RPMI8226 (cell line): ENCODE measurements around the gene APBA2.
"Not testable (repeated sequence)": the region's sequence is repeated elsewhere in the genome, so short reads cannot be mapped to it uniquely, and the experiment has no call there.

ENCODE experiments used
- DNase-seq: peaks from one replicate; pipeline ENCODE4 v3.0.0-alpha.2; 2015

Gene APBA2

DNA sequence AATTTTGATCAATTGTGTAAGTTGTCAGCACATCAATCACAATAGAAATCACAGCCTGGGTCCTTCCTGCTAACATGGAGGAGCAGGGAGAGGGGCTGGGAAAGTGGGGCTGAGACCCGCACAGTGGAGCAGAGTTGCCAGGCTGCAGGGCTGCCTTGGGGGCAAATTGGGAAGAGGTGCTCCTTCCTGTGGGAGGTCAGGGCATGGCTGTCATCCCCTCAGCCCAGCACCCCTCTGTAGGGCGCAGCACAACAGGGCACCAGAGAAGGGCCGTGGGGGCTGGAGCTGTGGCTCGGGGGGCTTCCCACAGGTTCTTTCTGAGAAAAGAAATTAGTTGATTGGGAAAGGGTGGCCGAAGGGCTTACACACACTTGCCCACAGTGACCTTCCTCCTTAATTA is 257.5 kb downstream of the APBA2 start:
- DNase-seq, result no peak

DNA sequence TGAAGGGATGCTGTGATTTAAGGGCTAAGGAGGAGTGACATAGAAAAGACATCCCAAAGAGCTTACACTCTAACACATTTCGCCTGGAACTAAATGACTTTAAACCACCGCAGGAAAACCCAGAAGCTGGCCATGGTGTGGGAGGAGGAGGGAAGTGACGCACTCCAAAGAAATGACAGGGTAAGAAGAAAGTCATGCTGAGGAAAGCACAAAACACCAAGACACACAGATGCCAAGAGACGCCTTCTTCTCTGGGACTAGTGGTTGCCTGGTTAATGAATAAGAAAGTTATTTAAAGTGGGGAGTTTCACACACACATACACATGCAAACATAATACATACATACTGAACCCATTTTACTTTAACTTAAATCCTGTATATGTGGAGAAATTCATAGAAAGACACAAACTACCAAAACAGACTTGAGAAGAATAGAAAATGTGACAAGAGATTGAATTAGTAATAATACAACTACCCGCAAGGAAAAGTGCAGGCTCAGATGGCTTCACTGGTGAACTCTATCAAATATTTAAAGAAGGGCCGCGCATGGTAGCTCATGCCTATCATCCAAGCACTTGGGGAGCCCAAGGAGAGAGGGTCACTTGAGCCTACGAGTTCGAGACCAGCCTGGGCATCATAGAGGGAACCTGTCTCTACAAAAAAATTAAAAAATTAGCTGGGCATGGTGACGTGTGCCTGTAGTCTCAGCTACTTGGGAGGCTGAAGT is 258.3 kb downstream of the APBA2 start:
- no peak for DNase-seq

DNA sequence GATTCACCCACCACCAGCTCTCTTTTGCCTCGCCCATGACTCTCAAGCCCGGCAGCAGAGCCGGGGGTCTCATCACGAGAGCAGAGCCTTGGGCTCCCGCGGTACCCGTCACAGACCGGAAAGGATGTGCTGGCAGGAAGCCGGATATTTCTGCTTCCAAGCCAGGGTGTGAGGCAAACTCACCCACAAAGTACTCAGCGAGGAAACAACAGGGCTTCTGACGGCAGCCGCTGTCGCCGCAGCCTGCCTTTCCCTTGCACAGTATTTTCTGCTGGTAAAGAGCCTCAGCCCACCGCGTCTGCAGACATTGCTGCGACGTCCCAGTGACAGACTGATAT is 263.9 kb downstream of the APBA2 start:
- no peak for DNase-seq

DNA sequence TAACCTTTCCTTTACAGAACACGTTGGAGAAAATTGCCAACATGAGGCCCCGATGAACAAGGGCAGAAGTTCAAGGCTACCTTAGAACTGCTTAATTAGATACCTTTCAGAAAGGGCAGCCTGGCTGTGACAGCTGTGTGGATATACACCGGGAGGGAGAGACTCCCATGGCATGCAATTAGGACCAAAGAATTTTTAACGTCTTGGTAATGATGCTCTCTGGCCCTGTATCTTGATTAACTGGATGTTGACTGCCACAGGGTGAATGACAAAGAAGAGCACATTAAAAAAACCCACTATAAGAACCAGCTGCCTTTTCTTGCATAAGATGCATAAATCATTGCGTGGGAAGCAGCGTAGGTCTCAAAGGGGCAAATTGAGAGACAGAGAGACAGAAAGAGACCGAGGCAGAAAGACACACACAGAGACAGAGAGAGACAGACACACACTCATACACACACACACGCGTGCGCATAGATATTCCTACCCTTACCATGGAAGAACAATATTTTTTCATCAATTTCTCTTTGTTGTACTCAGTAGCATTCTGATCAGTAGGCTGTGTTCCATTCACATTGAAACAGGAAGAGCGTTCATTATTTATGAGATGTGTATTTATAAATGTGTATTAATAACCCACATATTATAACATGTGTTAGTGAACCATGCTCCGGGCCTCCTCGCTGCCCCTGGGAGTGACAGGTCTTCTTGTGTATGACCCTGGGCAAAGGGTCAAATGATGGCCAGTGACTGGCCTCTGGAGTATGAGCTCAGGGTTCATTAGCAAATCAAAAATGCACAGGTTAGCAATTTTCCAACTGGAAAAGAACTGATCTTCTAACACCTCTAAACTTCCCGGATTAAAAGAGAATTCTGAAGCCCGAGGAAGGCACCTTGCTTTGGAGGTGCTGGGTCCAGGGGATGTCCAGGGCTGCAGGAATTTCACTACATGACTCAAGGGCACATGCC is 265.0 kb downstream of the APBA2 start:
- DNase-seq, result no peak

DNA sequence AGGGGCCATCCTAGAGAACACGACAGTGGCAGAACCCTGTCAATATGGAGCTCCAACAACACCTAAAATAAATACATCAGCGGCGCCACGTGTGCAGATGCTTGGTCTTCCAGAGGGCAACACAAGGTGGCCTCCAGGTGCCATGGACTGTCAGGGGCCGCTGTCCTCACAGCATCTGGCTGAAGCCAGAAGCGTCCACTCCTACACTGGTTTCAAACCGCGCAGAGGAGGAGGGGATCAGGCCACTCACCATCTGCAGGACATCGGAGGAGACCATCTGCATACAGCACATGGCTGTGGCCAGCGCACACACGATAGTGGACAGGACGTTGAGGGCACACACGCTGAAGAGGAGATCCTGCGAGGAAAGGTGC is 265.7 kb downstream of the APBA2 start:
- DNase-seq, result no peak

DNA sequence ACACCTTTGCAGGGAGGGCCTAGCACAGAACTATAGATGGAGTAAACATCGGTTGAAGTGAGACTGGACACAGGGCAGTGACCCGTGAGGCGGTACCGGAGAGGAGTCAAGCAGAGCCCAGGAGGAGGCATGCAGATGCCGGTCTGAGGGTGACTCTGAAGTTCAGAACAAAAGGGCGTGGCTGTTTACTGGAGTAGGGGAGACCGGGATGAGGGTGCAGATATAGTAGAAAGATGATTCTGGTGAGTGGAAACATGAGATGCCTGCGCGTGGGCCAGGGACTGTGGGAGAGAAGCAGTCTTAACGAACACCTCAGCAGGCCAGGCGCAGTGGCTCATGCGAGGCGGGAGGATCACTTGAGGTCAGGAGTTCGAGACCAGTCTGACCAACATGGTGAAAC is 270.7 kb downstream of the APBA2 start:
- DNase-seq, result no peak

DNA sequence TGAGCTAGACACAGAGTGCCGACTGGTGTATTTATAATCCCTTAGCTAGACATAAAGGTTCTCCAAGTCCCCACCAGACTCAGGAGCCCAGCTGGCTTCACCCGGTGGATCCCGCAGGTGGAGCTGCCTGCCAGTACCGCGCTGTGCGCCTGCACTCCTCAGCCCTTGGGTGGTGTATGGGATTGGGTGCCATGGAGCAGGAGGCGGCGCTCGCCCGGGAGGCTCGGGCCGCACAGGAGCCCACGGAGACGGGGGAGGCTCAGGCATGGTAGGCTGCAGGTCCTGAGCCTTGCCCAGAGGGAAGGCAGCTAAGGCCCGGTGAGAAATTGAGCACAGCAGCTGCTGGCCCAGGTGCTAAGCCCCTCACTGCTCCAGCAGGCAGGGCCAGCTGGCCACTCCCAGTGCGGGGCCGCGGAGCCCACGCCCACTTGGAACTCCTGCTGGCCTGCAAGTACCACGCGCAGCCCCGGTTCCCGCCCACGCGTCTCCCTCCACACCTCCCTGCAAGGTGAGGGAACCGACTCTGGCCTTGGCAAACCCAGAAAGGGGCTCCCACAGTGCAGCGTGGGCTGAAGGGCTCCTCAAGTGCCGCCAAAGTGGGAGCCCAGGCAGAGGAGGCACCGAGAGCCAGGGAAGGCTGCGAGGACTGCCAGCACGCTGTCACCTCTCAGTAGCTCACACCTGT is 274.1 kb downstream of the APBA2 start:
- no peak for DNase-seq

DNA sequence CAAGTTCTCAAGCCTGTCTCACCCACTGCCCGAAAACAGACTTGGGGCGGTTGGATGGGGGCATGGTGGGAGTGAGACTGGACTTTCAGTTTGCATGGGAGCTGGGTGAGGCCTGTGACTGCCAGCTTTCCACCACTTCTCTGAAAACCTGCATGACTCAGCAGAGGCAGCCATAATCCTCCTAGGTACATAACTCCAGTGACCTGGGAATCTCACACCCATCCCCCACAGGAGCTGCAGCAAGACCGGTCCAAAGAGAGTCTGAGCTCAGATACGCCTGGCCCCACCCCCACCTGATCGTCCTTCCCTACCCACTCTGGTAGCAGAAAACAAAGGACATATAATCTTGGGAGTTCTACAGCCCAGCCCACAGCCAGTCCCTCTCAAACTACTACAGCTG is 276.6 kb downstream of the APBA2 start:
- no peak for DNase-seq

DNA sequence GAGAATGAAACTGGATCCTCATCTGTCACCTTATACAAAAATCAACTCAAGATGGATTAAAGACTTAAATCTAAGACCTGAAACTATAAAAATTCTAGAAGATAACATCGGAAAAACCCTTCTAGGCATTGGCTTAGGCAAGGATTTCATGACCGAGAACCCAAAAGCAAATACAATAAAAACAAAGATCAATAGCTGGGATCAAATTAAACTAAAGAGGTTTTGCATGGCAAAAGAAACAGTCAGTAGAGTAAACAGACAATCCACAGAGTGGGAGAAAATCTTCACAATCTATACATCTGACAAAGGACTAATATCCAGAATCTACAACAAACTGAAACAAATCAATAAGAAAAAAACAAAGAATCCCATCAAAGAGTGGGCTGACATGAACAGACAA is 281.3 kb downstream of the APBA2 start:
- not testable (repeated sequence) for DNase-seq
